GM12873 (cell line): ENCODE data around the gene ATXN10.

ENCODE experiments used
- TF ChIP-seq, protein P1 (sequence below): IDR thresholded peaks from 2 replicates; pipeline ENCODE4 v1.5.1; 2012; ENCODE audit warnings: low read depth, mild to moderate bottlenecking, moderate library complexity, low read length, control low read depth; ENCODE audit not compliant: insufficient read depth; ENCODE audit errors: missing control alignments

The ATXN10 gene

GRCh38 chr22:45826520-45826919 is 154.9 kb downstream of the ATXN10 start:
- TF ChIP-seq, protein P1, sequence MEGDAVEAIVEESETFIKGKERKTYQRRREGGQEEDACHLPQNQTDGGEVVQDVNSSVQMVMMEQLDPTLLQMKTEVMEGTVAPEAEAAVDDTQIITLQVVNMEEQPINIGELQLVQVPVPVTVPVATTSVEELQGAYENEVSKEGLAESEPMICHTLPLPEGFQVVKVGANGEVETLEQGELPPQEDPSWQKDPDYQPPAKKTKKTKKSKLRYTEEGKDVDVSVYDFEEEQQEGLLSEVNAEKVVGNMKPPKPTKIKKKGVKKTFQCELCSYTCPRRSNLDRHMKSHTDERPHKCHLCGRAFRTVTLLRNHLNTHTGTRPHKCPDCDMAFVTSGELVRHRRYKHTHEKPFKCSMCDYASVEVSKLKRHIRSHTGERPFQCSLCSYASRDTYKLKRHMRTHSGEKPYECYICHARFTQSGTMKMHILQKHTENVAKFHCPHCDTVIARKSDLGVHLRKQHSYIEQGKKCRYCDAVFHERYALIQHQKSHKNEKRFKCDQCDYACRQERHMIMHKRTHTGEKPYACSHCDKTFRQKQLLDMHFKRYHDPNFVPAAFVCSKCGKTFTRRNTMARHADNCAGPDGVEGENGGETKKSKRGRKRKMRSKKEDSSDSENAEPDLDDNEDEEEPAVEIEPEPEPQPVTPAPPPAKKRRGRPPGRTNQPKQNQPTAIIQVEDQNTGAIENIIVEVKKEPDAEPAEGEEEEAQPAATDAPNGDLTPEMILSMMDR, result no peak

GRCh38 chr22:45828841-45829240 is 157.2 kb downstream of the ATXN10 start:
- TF ChIP-seq, protein P1, result no peak

GRCh38 chr22:45830531-45831245 is 159.1 kb downstream of the ATXN10 start:
- TF ChIP-seq, protein P1, result no peak

GRCh38 chr22:45831394-45831793 is 159.8 kb downstream of the ATXN10 start:
- TF ChIP-seq, protein P1, result peak; percentile 25

- TF ChIP-seq, protein P1, result no peak
Measured at GRCh38 chr22:45832180-45832579, 160.5 kb downstream of the ATXN10 start.

GRCh38 chr22:45832959-45833580 is 161.4 kb downstream of the ATXN10 start:
- TF ChIP-seq, protein P1, result no peak

DNA sequence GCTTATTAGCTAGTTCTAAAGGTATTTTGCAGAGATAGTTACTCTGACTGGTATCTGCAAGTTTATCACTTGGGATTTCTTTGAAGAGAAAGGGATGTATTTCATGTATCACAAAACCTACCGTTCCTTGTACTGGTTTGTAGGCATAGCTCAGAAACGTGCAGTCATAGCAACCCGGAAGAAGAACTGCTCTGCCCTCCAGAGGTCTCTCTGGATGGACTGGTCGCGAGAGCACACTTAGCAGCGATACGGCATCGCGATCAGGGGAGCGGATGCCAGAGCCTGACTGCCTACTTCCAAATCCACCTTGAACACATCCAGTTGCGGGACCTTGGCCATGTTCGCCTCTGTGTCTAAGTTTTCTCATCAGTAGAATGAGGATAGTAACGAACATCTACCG is 162.0 kb downstream of the ATXN10 start:
- TF ChIP-seq, protein P1, result no peak
